Erythroblast (primary cell): Measurements from ENCODE around the gene MAST4.

Experiments used
- GATA1 ChIP-seq: IDR thresholded peaks from 2 replicates; pipeline ENCODE4 v1.6.1; 2011; ENCODE audit warnings: low read depth, mild to moderate bottlenecking, control low read depth, low read length, moderate library complexity
- POLR2A ChIP-seq: IDR thresholded peaks from 2 replicates; pipeline ENCODE4 v1.6.1; 2011; ENCODE audit warnings: mild to moderate bottlenecking, low read length

DNA sequence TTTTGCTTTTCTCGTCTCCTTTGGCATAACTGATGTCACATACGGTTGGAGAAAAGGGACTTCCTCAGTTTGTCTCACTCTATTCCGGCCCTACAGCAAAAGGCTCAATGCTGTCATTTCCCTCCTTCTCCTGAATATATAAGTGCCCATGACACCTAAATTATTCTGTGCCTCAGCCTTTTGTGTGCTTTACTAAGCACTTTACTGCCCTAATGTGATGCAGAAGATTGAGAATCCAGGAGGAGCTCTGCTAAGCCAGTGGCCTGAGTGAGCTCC lies 592.8 kb downstream of the MAST4 start:
- TF ChIP-seq POLR2A (no peak), GATA1 (no peak)
